ENCODE measurements around the gene GPC5. TPM values are rescaled to one million over a fixed set of nuclear protein-coding genes. Genes with fewer than 3 reads are reported as not detected.

The GPC5 gene
- total RNA-seq, 1 experiment from 2014 or later = 0.26 TPM

DNA sequence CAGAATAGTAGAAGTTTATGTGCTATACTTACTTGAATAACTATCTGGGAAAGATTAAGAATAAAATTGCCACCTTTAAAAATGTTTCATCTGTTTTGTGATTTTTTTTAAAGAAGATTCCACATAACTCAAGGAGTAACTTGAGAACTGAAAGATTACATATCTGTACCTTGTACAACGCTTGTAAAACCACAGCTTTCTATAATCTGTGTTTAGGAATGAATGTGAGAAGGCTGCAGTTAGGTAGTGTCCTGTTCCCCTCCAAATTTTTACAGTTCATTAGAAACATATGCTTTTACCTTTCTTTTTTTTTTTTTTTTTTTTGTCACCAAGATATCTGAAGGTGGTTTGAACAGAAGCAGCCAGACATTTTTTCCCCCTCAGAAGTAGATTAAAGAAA lies 1515.4 kb downstream of the GPC5 start:
- TF ChIP-seq TCF7L2 (IDR thresholded peaks at IDR 0.05; ENCODE audit: low read depth, low read length) = no peak
- TF ChIP-seq, protein P1, sequence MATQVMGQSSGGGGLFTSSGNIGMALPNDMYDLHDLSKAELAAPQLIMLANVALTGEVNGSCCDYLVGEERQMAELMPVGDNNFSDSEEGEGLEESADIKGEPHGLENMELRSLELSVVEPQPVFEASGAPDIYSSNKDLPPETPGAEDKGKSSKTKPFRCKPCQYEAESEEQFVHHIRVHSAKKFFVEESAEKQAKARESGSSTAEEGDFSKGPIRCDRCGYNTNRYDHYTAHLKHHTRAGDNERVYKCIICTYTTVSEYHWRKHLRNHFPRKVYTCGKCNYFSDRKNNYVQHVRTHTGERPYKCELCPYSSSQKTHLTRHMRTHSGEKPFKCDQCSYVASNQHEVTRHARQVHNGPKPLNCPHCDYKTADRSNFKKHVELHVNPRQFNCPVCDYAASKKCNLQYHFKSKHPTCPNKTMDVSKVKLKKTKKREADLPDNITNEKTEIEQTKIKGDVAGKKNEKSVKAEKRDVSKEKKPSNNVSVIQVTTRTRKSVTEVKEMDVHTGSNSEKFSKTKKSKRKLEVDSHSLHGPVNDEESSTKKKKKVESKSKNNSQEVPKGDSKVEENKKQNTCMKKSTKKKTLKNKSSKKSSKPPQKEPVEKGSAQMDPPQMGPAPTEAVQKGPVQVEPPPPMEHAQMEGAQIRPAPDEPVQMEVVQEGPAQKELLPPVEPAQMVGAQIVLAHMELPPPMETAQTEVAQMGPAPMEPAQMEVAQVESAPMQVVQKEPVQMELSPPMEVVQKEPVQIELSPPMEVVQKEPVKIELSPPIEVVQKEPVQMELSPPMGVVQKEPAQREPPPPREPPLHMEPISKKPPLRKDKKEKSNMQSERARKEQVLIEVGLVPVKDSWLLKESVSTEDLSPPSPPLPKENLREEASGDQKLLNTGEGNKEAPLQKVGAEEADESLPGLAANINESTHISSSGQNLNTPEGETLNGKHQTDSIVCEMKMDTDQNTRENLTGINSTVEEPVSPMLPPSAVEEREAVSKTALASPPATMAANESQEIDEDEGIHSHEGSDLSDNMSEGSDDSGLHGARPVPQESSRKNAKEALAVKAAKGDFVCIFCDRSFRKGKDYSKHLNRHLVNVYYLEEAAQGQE (IDR thresholded peaks at IDR 0.05; ENCODE audit: insufficient read depth in 1 of 2, low read depth in 2 of 2, low read length in 1 of 2) = no peak
- TF ChIP-seq, protein P2, sequence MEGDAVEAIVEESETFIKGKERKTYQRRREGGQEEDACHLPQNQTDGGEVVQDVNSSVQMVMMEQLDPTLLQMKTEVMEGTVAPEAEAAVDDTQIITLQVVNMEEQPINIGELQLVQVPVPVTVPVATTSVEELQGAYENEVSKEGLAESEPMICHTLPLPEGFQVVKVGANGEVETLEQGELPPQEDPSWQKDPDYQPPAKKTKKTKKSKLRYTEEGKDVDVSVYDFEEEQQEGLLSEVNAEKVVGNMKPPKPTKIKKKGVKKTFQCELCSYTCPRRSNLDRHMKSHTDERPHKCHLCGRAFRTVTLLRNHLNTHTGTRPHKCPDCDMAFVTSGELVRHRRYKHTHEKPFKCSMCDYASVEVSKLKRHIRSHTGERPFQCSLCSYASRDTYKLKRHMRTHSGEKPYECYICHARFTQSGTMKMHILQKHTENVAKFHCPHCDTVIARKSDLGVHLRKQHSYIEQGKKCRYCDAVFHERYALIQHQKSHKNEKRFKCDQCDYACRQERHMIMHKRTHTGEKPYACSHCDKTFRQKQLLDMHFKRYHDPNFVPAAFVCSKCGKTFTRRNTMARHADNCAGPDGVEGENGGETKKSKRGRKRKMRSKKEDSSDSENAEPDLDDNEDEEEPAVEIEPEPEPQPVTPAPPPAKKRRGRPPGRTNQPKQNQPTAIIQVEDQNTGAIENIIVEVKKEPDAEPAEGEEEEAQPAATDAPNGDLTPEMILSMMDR (IDR thresholded peaks at IDR 0.05) = no peak
- TF ChIP-seq POLR2AphosphoS5 (IDR thresholded peaks at IDR 0.05; ENCODE audit: low read depth, low read length) = no peak
- TF ChIP-seq SIN3A (IDR thresholded peaks at IDR 0.05; ENCODE audit: borderline replicate concordance, insufficient read depth, low read depth, low read length) = no peak
- Histone ChIP-seq H3K4me3 (ENCODE audit: low read depth in 2 of 2, low read length in 2 of 2) (no peak overlapping the region), H3K9me3 (ENCODE audit: control insufficient read depth, insufficient read depth, low read depth, low read length) (no peaks in the 10 kb centered on the region), H3K27ac (ENCODE audit: low read length) (no peak overlapping the region), H3K27me3 (ENCODE audit: control insufficient read depth, insufficient read depth, low read length) (no peaks in the 10 kb centered on the region), H3K36me3 (ENCODE audit: control insufficient read depth, insufficient read depth, low read length) (no peaks in the 10 kb centered on the region), H3K4me1 (ENCODE audit: control insufficient read depth, insufficient read depth, low read length) (no peaks in the 10 kb centered on the region)
- POLR2A ChIA-PET = no interaction called here
- CTCF ChIA-PET = no interaction called here
- ATAC-seq = no peak
- in situ Hi-C loops (cut with HindIII; ENCODE audit: low pct_unique_long_range_greater_than_20kb, low sequenced_read_pairs) (no loop called here), intact Hi-C loops (cut with micrococcal nuclease; ENCODE audit: unreplicated experiment) (no loop called here)
- no TSS peak for BruUV-seq (replicated peaks)
- no peak for DNase-seq (ENCODE audit: low read depth, low spot score)

Small RNAs within 50 kb of the gene (microRNA-seq; reads per million reads assigned to microRNA genes)
- gene MIR548AS (ENCODE audit: unreplicated experiment) = not detected

Other genes with a start within 250 kb of the GPC5 start
- gene MIR17HG, start 50.9 kb upstream of the GPC5 start, total RNA-seq (2021; ENCODE audit: unreplicated experiment) = 3.1 TPM